ENCODE measurements around the gene SLCO1A2.

Gene SLCO1A2

DNA sequence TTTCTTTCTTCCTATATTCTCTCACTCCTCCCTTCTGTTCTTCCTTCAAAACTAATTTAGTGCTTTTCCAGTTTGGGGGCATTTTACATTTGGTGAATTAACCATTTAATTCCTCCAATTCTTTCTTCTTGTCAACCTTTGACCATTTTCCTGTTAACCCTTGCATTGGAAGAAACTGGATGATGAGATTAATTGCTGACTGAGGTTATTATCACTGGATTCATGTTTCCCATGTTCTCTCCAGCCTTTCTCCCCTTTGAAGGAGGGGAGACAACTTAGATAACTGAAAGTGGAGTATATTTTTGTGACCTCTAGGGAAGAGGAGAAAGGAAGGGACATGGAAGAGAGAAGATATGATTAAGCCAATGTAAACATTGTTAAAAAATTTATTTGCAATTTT lies 70.5 kb downstream of the SLCO1A2 start:
- DNase-seq: no peak
- H3K4me3 ChIP-seq: no peak overlapping the region
- peaks cover 0 to 3% (median 0%) of the 10 kb centered on the region in 3 donors for H3K36me3 ChIP-seq
- H3K9me3 ChIP-seq: peaks cover 0 to 6% (median 4%) of the 10 kb centered on the region in 3 donors
- no peaks in the 10 kb centered on the region for H3K27me3 ChIP-seq
- TF ChIP-seq, protein P1, sequence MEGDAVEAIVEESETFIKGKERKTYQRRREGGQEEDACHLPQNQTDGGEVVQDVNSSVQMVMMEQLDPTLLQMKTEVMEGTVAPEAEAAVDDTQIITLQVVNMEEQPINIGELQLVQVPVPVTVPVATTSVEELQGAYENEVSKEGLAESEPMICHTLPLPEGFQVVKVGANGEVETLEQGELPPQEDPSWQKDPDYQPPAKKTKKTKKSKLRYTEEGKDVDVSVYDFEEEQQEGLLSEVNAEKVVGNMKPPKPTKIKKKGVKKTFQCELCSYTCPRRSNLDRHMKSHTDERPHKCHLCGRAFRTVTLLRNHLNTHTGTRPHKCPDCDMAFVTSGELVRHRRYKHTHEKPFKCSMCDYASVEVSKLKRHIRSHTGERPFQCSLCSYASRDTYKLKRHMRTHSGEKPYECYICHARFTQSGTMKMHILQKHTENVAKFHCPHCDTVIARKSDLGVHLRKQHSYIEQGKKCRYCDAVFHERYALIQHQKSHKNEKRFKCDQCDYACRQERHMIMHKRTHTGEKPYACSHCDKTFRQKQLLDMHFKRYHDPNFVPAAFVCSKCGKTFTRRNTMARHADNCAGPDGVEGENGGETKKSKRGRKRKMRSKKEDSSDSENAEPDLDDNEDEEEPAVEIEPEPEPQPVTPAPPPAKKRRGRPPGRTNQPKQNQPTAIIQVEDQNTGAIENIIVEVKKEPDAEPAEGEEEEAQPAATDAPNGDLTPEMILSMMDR (IDR thresholded peaks at IDR 0.05): no peak
- no peak overlapping the region for H3K27ac ChIP-seq
- intact Hi-C loops (cut with DNase I; ENCODE audit: low total_unique reads): no loop called here
- H3K4me1 ChIP-seq: no peaks in the 10 kb centered on the region

DNA sequence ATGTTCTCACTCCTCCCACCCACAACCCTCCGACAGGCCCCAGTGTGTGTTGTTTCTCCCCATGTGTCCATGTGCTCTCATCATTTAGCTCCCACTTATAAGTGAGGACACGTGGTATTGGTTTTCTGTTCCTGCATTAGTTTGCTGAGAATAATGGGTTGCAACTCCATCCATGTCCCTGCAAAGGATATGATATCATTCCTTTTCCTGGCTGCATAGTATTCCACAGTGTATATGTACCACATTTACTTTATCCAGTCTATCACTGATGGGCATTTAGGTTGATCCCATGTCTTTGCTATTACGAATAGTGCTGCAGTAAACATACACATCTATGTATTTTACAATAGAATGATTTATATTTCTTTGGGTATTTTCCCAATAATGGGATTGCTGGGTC lies 77.5 kb downstream of the SLCO1A2 start:
- DNase-seq: no peak
- intact Hi-C loops (cut with DNase I; ENCODE audit: low total_unique reads): no loop called here
- H3K9me3 ChIP-seq: peaks cover 0 to 8% (median 4%) of the 10 kb centered on the region in 3 donors
- TF ChIP-seq, protein P1 (IDR thresholded peaks at IDR 0.05): no peak
- no peak overlapping the region for H3K27ac ChIP-seq
- no peaks in the 10 kb centered on the region for H3K27me3 ChIP-seq
- H3K36me3 ChIP-seq: peaks cover 0 to 3% (median 0%) of the 10 kb centered on the region in 3 donors
- H3K4me3 ChIP-seq: no peak overlapping the region
- no peaks in the 10 kb centered on the region for H3K4me1 ChIP-seq

DNA sequence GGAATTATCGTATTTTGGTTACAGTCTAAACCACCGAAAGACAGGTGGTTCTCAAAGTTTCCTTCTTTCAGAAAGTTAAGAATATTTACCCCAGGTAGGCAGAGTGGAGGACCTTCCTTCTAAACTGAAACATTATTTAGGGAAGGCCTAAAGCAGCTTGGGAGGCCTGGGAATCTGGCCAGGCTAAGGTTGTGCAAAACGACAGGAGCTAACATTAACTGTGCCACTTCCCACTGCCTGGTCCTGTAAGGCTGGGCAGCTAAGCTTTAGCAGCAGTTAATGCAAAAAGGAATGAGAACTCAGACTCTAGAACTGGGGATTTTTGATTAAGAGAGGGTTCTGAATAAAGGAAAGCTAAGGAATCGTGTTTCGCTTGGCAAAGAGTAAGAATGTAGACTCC lies 82.6 kb downstream of the SLCO1A2 start:
- DNase-seq: no peak
- intact Hi-C loops (cut with DNase I; ENCODE audit: low total_unique reads): no loop called here
- Histone ChIP-seq H3K9me3 (no peaks in the 10 kb centered on the region), H3K27me3 (no peaks in the 10 kb centered on the region), H3K27ac (no peak overlapping the region), H3K4me1 (no peaks in the 10 kb centered on the region), H3K4me3 (no peak overlapping the region), H3K36me3 (no peaks in the 10 kb centered on the region)
- TF ChIP-seq, protein P1 (IDR thresholded peaks at IDR 0.05): no peak

DNA sequence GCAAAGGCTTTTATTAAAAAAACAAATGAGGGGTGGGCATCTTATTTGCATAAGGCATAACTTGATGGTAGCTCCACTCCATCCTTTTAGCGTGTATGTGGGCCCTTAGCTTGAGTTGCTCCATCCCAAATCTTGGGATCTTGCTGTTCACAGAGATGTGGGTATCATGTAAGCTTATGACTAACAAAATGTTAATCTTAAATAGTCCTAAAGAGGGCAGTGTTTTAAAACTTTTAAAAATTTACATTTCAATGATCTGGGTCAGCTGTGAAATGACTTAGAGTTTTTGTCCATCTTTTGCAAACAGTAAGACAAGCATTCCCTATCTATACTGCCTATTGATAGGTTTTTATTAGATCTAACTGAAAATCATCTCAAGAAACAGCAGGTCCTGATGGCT lies 86.0 kb downstream of the SLCO1A2 start:
- DNase-seq: no peak
- H3K4me1 ChIP-seq: no peaks in the 10 kb centered on the region
- intact Hi-C loops (cut with DNase I; ENCODE audit: low total_unique reads): no loop called here
- H3K27me3 ChIP-seq: no peaks in the 10 kb centered on the region
- TF ChIP-seq, protein P1 (IDR thresholded peaks at IDR 0.05): no peak
- no peak overlapping the region for H3K4me3 ChIP-seq
- H3K27ac ChIP-seq: no peak overlapping the region
- H3K36me3 ChIP-seq: no peaks in the 10 kb centered on the region
- H3K9me3 ChIP-seq: no peaks in the 10 kb centered on the region

DNA sequence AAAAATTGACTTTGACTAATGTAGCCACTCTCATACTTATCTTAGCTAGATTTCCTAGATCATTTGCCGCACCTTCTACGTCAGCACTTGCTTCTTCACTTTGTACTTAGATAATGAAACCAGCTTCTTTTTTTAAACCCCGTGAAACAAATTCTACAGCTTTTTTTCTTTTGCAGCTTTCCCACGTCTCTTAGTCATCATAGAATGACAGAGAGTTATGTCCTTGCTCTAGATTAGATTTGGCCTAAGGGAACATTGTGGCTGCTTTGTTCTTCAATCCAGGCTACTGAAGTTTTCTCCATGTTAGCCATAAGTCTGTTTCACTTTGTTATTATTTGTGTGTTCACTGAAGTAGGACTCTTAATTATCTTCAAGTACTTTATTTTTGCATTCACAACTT lies 94.9 kb downstream of the SLCO1A2 start:
- TF ChIP-seq, protein P1 (IDR thresholded peaks at IDR 0.05): no peak
- H3K36me3 ChIP-seq: no peaks in the 10 kb centered on the region
- H3K27ac ChIP-seq: no peak overlapping the region
- peaks cover 0 to 4% (median 0%) of the 10 kb centered on the region in 3 donors for H3K9me3 ChIP-seq
- no peaks in the 10 kb centered on the region for H3K27me3 ChIP-seq
- intact Hi-C loops (cut with DNase I; ENCODE audit: low total_unique reads): no loop called here
- H3K4me1 ChIP-seq: no peaks in the 10 kb centered on the region
- no peak overlapping the region for H3K4me3 ChIP-seq
- no peak for DNase-seq

DNA sequence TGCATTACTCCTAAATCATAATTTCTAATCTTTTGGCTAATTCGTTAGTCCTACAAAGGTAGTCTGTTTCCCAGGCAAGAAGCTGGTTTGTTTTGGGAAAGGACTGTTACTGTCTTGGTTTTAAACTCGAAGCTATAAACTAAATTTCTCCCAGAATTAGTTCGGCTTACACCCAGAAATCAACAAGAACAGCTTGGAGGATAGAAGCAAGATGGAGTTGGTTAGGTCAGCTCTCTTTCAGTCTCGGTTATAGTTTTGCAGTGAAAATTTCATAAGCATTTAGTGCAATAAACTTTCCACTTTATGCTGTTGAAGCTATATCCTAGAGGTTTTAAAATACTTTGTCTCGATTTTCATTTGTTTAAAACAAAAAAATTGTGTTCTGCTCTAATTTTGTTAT lies 100.3 kb downstream of the SLCO1A2 start:
- Histone ChIP-seq H3K9me3 (no peaks in the 10 kb centered on the region), H3K27me3 (no peaks in the 10 kb centered on the region), H3K27ac (no peak overlapping the region), H3K4me3 (no peak overlapping the region), H3K4me1 (no peaks in the 10 kb centered on the region), H3K36me3 (no peaks in the 10 kb centered on the region)
- intact Hi-C loops (cut with DNase I; ENCODE audit: low total_unique reads): no loop called here
- no peak for DNase-seq
- TF ChIP-seq, protein P1 (IDR thresholded peaks at IDR 0.05): no peak
